ENCODE results near the gene PCCA. TPM values are rescaled to one million over a fixed set of nuclear protein-coding genes. Genes with fewer than 3 reads are reported as not detected.

Gene PCCA
- total RNA-seq, 1 donor from 2014 or later = 66.8 TPM

DNA sequence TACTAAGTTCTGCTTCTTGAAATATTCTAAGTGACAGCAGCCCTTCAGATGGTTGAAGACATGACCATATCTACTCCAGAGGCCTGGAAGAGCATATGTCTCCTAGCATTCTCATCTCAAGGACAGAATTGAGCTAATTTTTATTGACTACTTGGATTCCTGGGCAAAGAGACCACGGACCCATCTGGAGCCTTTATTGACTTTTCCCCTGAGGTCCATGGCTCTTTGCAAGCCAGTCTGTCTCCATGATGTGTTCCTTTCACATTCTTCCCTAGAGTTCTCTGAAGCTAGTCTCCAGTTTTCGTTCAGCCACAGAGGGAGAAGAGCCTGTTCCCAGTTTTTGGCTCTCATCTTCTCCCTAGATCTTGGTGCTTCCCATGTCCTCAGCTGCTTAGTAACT lies 202.7 kb downstream of the PCCA start:
- Mint-ChIP-seq H3K27ac (ENCODE audit: unreplicated experiment) (peak overlapping the region; percentile 86), H3K36me3 (ENCODE audit: unreplicated experiment) (no peaks in the 10 kb centered on the region), H3K4me1 (ENCODE audit: low read depth, unreplicated experiment) (peaks cover 41% of the 10 kb centered on the region), H3K9me3 (ENCODE audit: unreplicated experiment) (peaks cover 8% of the 10 kb centered on the region), H3K4me3 (ENCODE audit: unreplicated experiment) (peak overlapping the region; percentile 71), H3K27me3 (ENCODE audit: unreplicated experiment) (peaks cover 2% of the 10 kb centered on the region)
- no peak for DNase-seq
- TF ChIP-seq, protein P1, sequence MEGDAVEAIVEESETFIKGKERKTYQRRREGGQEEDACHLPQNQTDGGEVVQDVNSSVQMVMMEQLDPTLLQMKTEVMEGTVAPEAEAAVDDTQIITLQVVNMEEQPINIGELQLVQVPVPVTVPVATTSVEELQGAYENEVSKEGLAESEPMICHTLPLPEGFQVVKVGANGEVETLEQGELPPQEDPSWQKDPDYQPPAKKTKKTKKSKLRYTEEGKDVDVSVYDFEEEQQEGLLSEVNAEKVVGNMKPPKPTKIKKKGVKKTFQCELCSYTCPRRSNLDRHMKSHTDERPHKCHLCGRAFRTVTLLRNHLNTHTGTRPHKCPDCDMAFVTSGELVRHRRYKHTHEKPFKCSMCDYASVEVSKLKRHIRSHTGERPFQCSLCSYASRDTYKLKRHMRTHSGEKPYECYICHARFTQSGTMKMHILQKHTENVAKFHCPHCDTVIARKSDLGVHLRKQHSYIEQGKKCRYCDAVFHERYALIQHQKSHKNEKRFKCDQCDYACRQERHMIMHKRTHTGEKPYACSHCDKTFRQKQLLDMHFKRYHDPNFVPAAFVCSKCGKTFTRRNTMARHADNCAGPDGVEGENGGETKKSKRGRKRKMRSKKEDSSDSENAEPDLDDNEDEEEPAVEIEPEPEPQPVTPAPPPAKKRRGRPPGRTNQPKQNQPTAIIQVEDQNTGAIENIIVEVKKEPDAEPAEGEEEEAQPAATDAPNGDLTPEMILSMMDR (IDR thresholded peaks at IDR 0.05; ENCODE audit: partially characterized antibody, unreplicated experiment) = no peak

DNA sequence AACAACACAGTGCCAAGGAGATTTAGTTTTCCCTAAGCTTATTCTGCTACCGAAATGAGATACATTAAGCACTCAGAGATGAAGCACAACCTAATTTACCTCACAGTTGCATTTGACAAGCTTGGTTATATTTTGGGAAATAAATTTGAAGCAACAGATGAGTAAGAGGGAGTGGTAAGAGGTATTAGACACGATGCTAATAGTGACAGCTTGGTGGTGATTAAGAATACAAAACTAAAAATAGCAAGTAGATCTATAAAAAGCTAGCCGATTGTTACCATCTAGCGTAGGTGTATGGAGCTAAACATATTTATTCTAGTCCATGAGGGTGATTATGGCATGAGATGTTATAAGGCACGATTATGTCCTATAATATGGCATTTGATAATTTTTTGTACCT lies 208.5 kb downstream of the PCCA start:
- H3K9me3 Mint-ChIP-seq (ENCODE audit: unreplicated experiment) = no peaks in the 10 kb centered on the region
- DNase-seq = no peak
- H3K27ac Mint-ChIP-seq (ENCODE audit: unreplicated experiment) = peak overlapping the region; percentile 81
- H3K27me3 Mint-ChIP-seq (ENCODE audit: unreplicated experiment) = peaks cover 4% of the 10 kb centered on the region
- TF ChIP-seq, protein P1 (IDR thresholded peaks at IDR 0.05; ENCODE audit: partially characterized antibody, unreplicated experiment) = no peak
- H3K4me1 Mint-ChIP-seq (ENCODE audit: low read depth, unreplicated experiment) = peaks cover 55% of the 10 kb centered on the region
- no peaks in the 10 kb centered on the region for H3K36me3 Mint-ChIP-seq (ENCODE audit: unreplicated experiment)
- no peak overlapping the region for H3K4me3 Mint-ChIP-seq (ENCODE audit: unreplicated experiment)

DNA sequence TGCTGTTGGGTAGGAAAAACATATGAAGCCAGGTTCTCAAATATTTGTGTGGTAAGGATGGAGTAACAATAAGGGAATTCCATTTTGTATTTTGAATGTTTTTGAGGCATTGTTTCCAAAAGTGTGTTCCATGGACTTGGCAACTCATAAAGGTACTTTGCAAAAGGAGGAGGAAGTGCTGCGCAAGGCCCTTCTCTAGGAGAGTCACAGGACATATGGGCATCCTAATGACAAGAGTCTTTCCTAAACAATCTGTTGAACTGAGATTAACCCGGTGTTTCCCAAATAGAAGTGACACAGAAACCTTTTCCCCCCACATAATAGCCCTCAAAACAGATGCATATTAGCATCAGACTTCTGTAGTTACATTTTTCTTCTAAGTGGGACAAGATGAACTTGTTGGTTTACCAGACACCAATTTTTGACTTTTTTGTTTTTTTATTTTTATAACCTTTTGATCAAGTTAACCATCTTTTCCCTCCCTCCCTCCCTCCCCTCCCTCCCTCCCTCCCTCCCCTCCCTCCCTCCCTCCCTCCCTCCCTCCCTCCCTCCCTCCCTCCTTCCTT lies 209.3 kb downstream of the PCCA start:
- peaks cover 50% of the 10 kb centered on the region for H3K4me1 Mint-ChIP-seq (ENCODE audit: low read depth, unreplicated experiment)
- peak overlapping the region; percentile 81 for H3K27ac Mint-ChIP-seq (ENCODE audit: unreplicated experiment)
- peaks cover 4% of the 10 kb centered on the region for H3K27me3 Mint-ChIP-seq (ENCODE audit: unreplicated experiment)
- TF ChIP-seq, protein P1 (IDR thresholded peaks at IDR 0.05; ENCODE audit: partially characterized antibody, unreplicated experiment) = no peak
- H3K36me3 Mint-ChIP-seq (ENCODE audit: unreplicated experiment) = no peaks in the 10 kb centered on the region
- H3K9me3 Mint-ChIP-seq (ENCODE audit: unreplicated experiment) = no peaks in the 10 kb centered on the region
- DNase-seq = no peak
- no peak overlapping the region for H3K4me3 Mint-ChIP-seq (ENCODE audit: unreplicated experiment)

DNA sequence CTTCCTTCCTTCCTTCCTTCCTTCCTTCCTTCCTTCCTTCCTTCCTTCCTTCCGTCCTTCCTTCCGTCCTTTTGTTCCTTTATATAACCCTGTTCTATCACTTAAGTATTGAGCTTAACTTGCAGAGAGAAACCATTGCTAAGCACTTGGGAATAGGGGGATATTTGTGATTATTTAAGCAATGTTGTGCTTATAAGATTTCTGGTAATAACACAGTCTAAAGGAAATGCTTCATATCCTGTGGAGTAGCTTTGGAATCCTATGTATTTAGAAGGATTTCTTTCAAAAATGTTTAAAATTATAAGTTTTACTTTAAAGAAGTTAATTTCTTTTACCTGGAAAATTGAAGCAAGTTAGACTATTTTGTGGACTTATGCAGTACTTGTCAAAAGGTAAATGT lies 209.8 kb downstream of the PCCA start:
- no peak for DNase-seq
- no peak overlapping the region for H3K27ac Mint-ChIP-seq (ENCODE audit: unreplicated experiment)
- H3K4me1 Mint-ChIP-seq (ENCODE audit: low read depth, unreplicated experiment) = peaks cover 50% of the 10 kb centered on the region
- H3K4me3 Mint-ChIP-seq (ENCODE audit: unreplicated experiment) = no peak overlapping the region
- no peaks in the 10 kb centered on the region for H3K36me3 Mint-ChIP-seq (ENCODE audit: unreplicated experiment)
- H3K27me3 Mint-ChIP-seq (ENCODE audit: unreplicated experiment) = peaks cover 4% of the 10 kb centered on the region
- TF ChIP-seq, protein P1 (IDR thresholded peaks at IDR 0.05; ENCODE audit: partially characterized antibody, unreplicated experiment) = no peak
- no peaks in the 10 kb centered on the region for H3K9me3 Mint-ChIP-seq (ENCODE audit: unreplicated experiment)

DNA sequence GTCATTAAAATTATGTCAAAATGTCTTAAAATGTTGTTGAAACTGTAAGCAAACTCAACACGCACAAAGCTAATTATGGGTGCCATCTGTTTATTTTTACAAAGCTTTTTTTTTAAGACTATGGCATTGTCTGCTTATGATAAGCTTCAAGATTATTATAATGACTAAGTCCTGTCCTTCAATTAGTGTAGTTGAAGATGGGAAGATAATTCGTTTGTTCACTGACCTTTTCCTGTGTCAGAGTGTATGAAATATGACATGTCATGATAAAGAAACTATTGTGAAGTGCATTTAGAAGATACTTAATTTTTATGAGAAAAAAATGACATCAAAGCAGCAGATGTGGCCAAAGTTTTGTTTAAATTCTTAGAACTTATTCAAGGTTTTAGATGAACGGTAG lies 211.3 kb downstream of the PCCA start:
- TF ChIP-seq, protein P1 (IDR thresholded peaks at IDR 0.05; ENCODE audit: partially characterized antibody, unreplicated experiment) = no peak
- Mint-ChIP-seq H3K36me3 (ENCODE audit: unreplicated experiment) (no peaks in the 10 kb centered on the region), H3K27me3 (ENCODE audit: unreplicated experiment) (peaks cover 4% of the 10 kb centered on the region), H3K27ac (ENCODE audit: unreplicated experiment) (peak overlapping the region; percentile 75), H3K4me3 (ENCODE audit: unreplicated experiment) (no peak overlapping the region), H3K9me3 (ENCODE audit: unreplicated experiment) (no peaks in the 10 kb centered on the region), H3K4me1 (ENCODE audit: low read depth, unreplicated experiment) (peaks cover 50% of the 10 kb centered on the region)
- no peak for DNase-seq

Measured in glutamatergic neuron (in vitro differentiated cells).